IPS DF 6.9 (cell line): ENCODE results near the gene PPP4R4.
"Not testable (repeated sequence)": the region's sequence is repeated elsewhere in the genome, so short reads cannot be mapped to it uniquely, and the experiment has no call there.

Experiments
- DNase-seq: peaks from one replicate; pipeline ENCODE4 v3.0.0-alpha.2; 2013; ENCODE audit warnings: low read depth, low spot score
- H3K27ac ChIP-seq: one replicate; pipeline ENCODE4 v1.5.1; 2013; ENCODE audit warnings: low read length, control low read depth
- H3K27me3 ChIP-seq: 2 replicates; pipeline ENCODE4 v1.6.1; 2013; ENCODE audit warnings: mild to moderate bottlenecking, low read length; ENCODE audit not compliant: control insufficient read depth, insufficient read depth
- H3K36me3 ChIP-seq: 2 replicates; pipeline ENCODE4 v1.6.1; 2013; ENCODE audit warnings: low read length; ENCODE audit not compliant: control insufficient read depth, insufficient read depth
- H3K4me1 ChIP-seq: 2 replicates; pipeline ENCODE4 v1.6.1; 2013; ENCODE audit warnings: low read length; ENCODE audit not compliant: control insufficient read depth, insufficient read depth
- H3K4me3 ChIP-seq: 2 replicates; pipeline ENCODE4 v1.5.1; 2013; ENCODE audit warnings: mild to moderate bottlenecking, low read length
- H3K9me3 ChIP-seq: 2 replicates; pipeline ENCODE4 v1.6.1; 2013; ENCODE audit warnings: low read length, inconsistent platforms; ENCODE audit not compliant: control insufficient read depth, insufficient read depth
- WGBS: extraction: QIAGEN DNeasy Blood & Tissue Kit; methylation state at CpG from one replicate; pipeline ENCODE4 v1.1.7; 2013; ENCODE audit warnings: mixed read lengths, missing lambda C conversion rate; ENCODE audit not compliant: insufficient read length, insufficient coverage; 5-methylcytosine and 5-hydroxymethylcytosine counted together

Gene PPP4R4

GRCh38 chr14:94217116-94217515 is 43.0 kb downstream of the PPP4R4 start:
- no peaks in the 10 kb centered on the region for H3K36me3 ChIP-seq
- no peaks in the 10 kb centered on the region for H3K4me1 ChIP-seq
- H3K27me3 ChIP-seq = no peaks in the 10 kb centered on the region
- no peak overlapping the region for H3K4me3 ChIP-seq
- no CpG with 5 or more reads among the region's 2 CpGs for WGBS
- no peak for DNase-seq
- no peak overlapping the region for H3K27ac ChIP-seq
- no peaks in the 10 kb centered on the region for H3K9me3 ChIP-seq

- not testable (repeated sequence) for H3K4me3 ChIP-seq, H3K9me3 ChIP-seq, H3K4me1 ChIP-seq, DNase-seq, H3K36me3 ChIP-seq, H3K27ac ChIP-seq, H3K27me3 ChIP-seq
- WGBS = 100% methylated on average over 2 of the region's 47 CpGs
Observed at GRCh38 chr14:94218198-94218886, 44.2 kb downstream of the PPP4R4 start.

GRCh38 chr14:94224040-94224439 is 49.9 kb downstream of the PPP4R4 start:
- no peaks in the 10 kb centered on the region for H3K9me3 ChIP-seq
- H3K27me3 ChIP-seq = no peaks in the 10 kb centered on the region
- 100% methylated on average over 1 of the region's 2 CpGs for WGBS
- no peaks in the 10 kb centered on the region for H3K4me1 ChIP-seq
- H3K36me3 ChIP-seq = no peaks in the 10 kb centered on the region
- H3K27ac ChIP-seq = no peak overlapping the region
- DNase-seq = no peak
- no peak overlapping the region for H3K4me3 ChIP-seq

GRCh38 chr14:94225460-94226378 is 51.6 kb downstream of the PPP4R4 start:
- Histone ChIP-seq H3K36me3 (no peaks in the 10 kb centered on the region), H3K27ac (no peak overlapping the region), H3K4me3 (no peak overlapping the region), H3K9me3 (no peaks in the 10 kb centered on the region), H3K27me3 (no peaks in the 10 kb centered on the region), H3K4me1 (no peaks in the 10 kb centered on the region)
- DNase-seq = no peak
- no CpG with 5 or more reads among the region's 2 CpGs for WGBS

GRCh38 chr14:94227029-94227428 is 52.9 kb downstream of the PPP4R4 start:
- Histone ChIP-seq H3K4me3 (no peak overlapping the region), H3K36me3 (no peaks in the 10 kb centered on the region), H3K9me3 (no peaks in the 10 kb centered on the region), H3K27ac (no peak overlapping the region), H3K27me3 (no peaks in the 10 kb centered on the region), H3K4me1 (no peaks in the 10 kb centered on the region)
- no peak for DNase-seq
- WGBS = no CpG with 5 or more reads among the region's 4 CpGs

GRCh38 chr14:94237046-94237445 is 62.9 kb downstream of the PPP4R4 start:
- no peaks in the 10 kb centered on the region for H3K9me3 ChIP-seq
- H3K4me3 ChIP-seq = no peak overlapping the region
- no peaks in the 10 kb centered on the region for H3K27me3 ChIP-seq
- no peak for DNase-seq
- H3K27ac ChIP-seq = no peak overlapping the region
- no peaks in the 10 kb centered on the region for H3K36me3 ChIP-seq
- H3K4me1 ChIP-seq = no peaks in the 10 kb centered on the region

GRCh38 chr14:94237983-94238382 is 63.9 kb downstream of the PPP4R4 start:
- WGBS = no CpG with 5 or more reads among the region's 4 CpGs
- H3K4me3 ChIP-seq = no peak overlapping the region
- no peaks in the 10 kb centered on the region for H3K27me3 ChIP-seq
- H3K36me3 ChIP-seq = no peaks in the 10 kb centered on the region
- H3K9me3 ChIP-seq = no peaks in the 10 kb centered on the region
- no peaks in the 10 kb centered on the region for H3K4me1 ChIP-seq
- no peak for DNase-seq
- no peak overlapping the region for H3K27ac ChIP-seq

GRCh38 chr14:94239406-94239805 is 65.3 kb downstream of the PPP4R4 start:
- no peaks in the 10 kb centered on the region for H3K9me3 ChIP-seq
- H3K27ac ChIP-seq = no peak overlapping the region
- H3K27me3 ChIP-seq = no peaks in the 10 kb centered on the region
- no peaks in the 10 kb centered on the region for H3K36me3 ChIP-seq
- DNase-seq = no peak
- no peak overlapping the region for H3K4me3 ChIP-seq
- WGBS = no CpG with 5 or more reads among the region's 2 CpGs
- H3K4me1 ChIP-seq = no peaks in the 10 kb centered on the region

GRCh38 chr14:94244182-94244581 is 70.1 kb downstream of the PPP4R4 start:
- no CpG with 5 or more reads among the region's 2 CpGs for WGBS
- Histone ChIP-seq H3K4me3 (no peak overlapping the region), H3K27me3 (no peaks in the 10 kb centered on the region), H3K4me1 (no peaks in the 10 kb centered on the region), H3K27ac (no peak overlapping the region), H3K9me3 (no peaks in the 10 kb centered on the region), H3K36me3 (no peaks in the 10 kb centered on the region)
- no peak for DNase-seq

GRCh38 chr14:94264195-94264594 is 90.1 kb downstream of the PPP4R4 start:
- not testable (repeated sequence) for H3K36me3 ChIP-seq, DNase-seq
- no CpG with 5 or more reads among the region's 3 CpGs for WGBS

More at GRCh38 chr14:94264195-94264594, 90.1 kb downstream of the PPP4R4 start:
- H3K9me3 ChIP-seq, H3K4me3 ChIP-seq, H3K27me3 ChIP-seq, H3K27ac ChIP-seq, H3K4me1 ChIP-seq: not testable (repeated sequence)
